HG03354 (cell line): ENCODE measurements around the gene RASGRF1.

Experiments used
- ATAC-seq: cut with Tn5 transposase; IDR thresholded peaks from one replicate; pipeline ENCODE4 v1.9.1; 2021; ENCODE audit warnings: mild to moderate bottlenecking; ENCODE audit not compliant: unreplicated experiment, poor library complexity, severe bottlenecking

The RASGRF1 gene

GRCh38 chr15:78925956-78926743, 164.4 kb downstream of the RASGRF1 start:
- ATAC-seq = no peak

GRCh38 chr15:78925076-78925624, 165.4 kb downstream of the RASGRF1 start:
- no peak for ATAC-seq

- no peak for ATAC-seq
These were observed 166.9 kb downstream of the RASGRF1 start for GRCh38 chr15:78923480-78924360.

GRCh38 chr15:78923015-78923414, 167.6 kb downstream of the RASGRF1 start:
- ATAC-seq = no peak

- ATAC-seq = no peak
These were observed 168.1 kb downstream of the RASGRF1 start for GRCh38 chr15:78922527-78922926.

- ATAC-seq = no peak
These were observed 168.6 kb downstream of the RASGRF1 start for GRCh38 chr15:78921940-78922339.

- no peak for ATAC-seq
These were observed 169.1 kb downstream of the RASGRF1 start for GRCh38 chr15:78921517-78921916.

GRCh38 chr15:78917888-78918287, 172.7 kb downstream of the RASGRF1 start:
- ATAC-seq = no peak

GRCh38 chr15:78916088-78916487, 174.5 kb downstream of the RASGRF1 start:
- ATAC-seq = no peak

GRCh38 chr15:78915341-78916087, 175.1 kb downstream of the RASGRF1 start:
- ATAC-seq = no peak

GRCh38 chr15:78914027-78914764, 176.4 kb downstream of the RASGRF1 start:
- ATAC-seq = no peak

- no peak for ATAC-seq
These were observed 177.6 kb downstream of the RASGRF1 start for GRCh38 chr15:78913012-78913411.

- no peak for ATAC-seq
These were observed 178.3 kb downstream of the RASGRF1 start for GRCh38 chr15:78912316-78912715.

GRCh38 chr15:78910271-78910670, 180.3 kb downstream of the RASGRF1 start:
- ATAC-seq = no peak
